Measurements from ENCODE around the gene TP73.

The TP73 gene

DNA sequence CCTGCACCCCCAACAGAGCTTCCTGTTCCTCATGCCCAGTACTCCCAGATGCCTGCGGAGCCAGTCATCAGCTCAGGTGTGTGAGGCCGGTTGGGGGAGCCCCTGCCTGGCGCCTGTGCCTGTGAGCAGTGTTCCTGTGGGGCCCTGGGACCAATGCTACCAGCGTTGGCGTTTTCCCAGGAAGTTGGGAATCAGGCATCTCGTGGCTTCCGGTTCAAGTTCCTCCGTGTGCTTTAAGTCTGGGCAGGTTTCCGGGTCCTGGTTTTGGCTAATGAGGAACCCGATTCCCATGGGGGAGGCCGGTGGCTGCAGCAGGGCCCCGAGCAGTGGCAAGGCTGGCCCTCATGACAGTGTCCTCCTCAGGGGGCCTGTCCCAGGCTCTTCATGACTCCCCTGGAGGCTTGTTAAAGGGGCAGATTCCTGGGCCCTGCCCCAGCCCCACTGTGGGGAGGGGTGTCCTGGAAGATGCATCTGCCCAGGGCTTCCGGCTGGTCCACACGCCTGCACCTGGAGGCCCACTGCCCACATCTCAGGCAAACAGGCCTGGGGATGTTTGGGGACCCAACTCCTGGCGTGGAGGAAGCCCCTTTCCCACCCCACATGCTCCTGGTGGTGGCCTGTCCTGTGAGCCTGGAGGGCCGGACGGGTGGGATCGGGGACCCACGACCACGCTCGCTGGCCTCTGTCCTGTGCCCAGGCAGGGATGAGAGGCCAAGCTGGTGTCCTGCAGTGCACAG is 26.2 kb downstream of the TP73 start:
- no peak for DNase-seq
- intact Hi-C loops (cut with DNase I), result no loop called here

DNA sequence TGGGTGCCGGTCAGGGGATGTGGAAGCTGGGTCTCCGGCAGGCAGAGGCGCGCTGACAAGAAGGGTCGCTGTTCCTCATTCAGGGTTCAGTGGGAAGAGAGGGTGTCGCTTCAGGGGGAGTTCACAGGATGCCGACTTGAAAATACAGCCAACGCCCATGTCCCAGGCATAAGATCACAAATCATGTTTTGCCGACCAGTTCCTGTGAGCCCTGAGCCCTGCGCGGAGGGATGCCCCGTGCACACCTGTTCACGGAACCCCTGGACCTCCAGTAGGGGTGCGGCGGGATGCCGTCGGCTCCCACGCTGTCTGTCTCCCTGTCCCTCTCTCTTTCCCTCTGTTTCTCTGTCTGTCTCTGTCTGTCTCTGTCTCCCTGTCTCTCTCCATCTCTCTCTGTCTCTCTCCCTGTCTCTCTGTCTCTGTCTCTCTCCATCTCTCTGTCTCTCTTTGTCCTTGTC is 26.8 kb downstream of the TP73 start:
- intact Hi-C loops (cut with DNase I), result no loop called here
- no peak for DNase-seq

DNA sequence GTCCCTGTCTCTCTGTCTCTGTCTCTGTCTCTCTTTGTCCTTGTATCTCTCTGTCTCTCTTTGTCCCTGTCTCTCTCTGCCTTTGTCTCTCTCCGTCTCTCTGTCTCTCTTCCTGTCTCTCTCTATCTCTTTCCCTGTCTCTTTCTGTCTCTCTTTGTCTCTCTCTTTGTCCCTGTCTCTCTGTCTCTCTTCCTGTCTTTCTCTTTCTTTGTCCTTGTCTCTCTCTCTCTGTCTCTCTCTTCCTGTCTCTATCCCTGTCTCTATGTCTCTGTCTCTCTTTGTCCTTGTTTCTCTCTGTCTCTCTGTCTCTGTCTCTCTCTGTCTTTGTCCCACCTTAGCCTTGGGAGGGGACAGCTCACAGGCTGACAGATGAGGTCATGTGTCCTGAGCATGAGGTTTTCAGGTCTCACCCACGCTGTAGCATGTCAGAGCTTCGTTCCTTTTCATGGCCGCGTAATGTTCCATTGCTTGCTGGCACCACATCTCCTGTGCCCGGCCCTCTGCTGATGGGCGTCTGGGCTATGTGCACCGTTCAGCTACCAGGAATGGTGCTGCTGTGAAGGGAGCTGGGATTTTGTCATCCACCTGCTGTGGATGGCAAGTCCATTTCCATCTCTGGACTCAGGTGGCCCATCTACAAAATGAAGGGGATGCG is 27.6 kb downstream of the TP73 start:
- no peak for DNase-seq
- intact Hi-C loops (cut with DNase I), result no loop called here

DNA sequence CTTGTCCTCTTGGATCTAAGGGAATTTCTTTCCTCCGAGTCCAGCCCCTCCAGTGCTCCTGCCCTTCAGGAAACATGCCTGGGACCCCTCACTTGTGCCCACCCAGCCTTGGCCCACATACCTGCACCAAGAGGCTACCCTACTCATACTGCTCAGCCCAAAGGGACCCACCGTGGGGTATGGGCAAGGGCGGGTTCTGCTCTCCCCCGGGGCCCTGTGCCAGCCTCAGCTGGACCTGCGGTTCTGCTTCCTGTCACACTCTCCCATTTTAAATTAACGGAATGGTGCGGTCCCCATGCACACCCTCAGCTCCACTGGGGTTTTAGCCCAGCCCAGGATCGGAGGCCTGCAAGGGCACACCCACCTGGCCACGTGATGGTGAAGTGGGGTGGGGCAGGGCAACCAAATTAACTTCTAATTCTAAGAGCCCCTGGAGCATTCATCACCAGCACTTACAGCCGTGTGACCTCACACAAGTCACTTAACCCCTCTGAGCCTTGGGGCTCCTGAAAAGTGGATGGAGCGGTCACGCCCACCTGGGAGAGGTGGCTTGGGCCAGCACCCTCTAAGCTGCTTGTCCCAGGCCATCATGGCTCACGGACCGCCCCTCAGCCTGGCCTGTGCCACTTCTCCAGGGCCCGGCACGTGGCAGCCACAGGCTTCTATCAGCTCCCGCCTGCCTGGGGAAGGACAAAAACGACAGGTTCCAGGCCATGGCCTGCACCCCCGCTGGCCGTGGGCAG is 28.3 kb downstream of the TP73 start:
- no peak for DNase-seq
- intact Hi-C loops (cut with DNase I), result no loop called here

DNA sequence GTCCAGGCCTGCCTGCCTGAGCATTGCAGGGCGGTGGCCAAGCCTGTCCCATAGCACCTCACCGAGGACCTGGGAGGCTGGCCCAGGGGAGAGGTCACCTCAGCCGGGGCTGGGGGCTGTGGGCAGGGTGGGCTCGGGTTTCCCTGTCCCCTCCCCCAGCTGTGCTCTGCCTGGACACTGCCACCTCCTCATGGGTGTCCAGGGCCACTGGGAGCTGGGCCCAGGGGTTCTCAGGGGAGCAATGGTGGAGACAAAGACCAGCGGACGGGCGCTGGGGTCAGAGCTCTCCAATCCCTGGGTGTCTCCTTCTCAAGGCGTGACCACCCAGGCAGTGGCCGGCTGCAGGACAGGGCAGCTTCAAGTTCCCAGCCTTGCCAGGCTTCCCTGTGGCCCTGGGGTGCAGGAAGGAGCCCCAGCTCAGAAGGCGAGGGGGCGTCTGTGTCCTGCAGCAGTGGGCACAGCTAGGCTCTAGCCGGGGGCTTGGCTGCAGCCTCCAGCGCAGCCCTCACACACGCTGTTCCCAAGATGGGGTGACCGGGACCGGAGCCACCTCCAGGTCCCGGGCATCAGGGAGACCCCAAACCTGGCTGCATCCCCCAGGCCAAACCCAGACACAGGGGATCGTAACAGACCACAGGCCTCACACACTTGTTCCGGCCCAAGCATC is 29.0 kb downstream of the TP73 start:
- intact Hi-C loops (cut with DNase I), result no loop called here
- no peak for DNase-seq

DNA sequence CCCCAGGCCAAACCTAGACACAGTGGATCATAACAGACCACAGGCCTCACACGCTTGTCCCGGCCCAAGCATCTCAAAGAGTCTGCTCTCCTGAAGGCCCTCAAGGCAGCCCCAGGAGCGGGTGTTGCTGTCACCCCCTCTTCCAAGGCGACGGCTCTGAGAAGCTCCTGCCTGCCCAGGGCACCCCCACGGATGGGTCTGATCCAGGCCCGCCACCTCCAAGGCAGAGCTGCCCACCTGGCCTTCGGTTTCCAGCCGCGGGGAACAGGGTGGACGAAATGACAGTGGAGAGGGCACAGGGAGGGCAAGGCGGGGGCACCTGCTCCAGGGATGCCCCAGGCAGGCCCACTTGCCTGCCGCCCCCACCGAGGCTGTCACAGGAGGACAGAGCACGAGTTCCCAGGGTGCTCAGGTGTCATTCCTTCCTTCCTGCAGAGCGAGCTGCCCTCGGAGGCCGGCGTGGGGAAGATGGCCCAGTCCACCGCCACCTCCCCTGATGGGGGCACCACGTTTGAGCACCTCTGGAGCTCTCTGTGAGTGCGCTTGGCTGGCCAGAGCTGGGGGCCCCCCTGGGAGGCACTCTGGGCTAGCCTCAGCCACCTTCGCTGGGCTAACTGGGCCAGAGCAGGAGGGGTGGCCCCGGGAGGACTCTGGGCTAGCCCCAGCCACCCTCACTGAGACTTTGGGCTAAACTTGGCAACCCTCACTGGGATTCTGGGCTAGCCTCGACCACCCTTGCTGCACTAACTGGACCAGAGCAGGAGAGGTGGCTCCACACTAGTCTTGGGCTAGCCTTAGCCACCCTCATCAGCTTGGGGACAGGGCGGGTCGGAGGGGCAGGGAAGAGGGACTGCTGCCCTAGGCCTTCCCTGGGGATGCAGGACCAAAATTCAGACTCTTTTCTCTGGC is 29.8 kb downstream of the TP73 start:
- no peak for DNase-seq
- intact Hi-C loops (cut with DNase I), result no loop called here

DNA sequence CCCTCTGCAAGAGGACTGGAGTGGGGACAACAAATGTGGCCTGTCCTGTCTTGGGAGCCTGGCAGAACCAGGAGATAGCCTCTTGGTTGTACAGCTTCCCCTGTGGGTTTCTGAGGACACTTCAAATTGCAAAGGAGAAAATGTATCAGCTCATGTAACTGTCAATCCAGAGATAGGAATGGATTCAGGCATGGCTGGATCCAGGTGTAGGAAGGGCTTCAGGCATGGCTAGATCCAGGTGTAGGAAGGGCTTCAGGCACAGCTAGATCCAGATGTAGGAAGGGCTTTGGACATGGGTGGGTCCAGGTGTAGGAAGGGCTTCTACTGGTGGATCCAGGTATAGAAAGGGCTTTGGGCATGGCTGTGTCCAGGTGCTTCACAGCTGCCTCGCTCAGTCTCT is 30.9 kb downstream of the TP73 start:
- no peak for DNase-seq
- intact Hi-C loops (cut with DNase I), result no loop called here

DNA sequence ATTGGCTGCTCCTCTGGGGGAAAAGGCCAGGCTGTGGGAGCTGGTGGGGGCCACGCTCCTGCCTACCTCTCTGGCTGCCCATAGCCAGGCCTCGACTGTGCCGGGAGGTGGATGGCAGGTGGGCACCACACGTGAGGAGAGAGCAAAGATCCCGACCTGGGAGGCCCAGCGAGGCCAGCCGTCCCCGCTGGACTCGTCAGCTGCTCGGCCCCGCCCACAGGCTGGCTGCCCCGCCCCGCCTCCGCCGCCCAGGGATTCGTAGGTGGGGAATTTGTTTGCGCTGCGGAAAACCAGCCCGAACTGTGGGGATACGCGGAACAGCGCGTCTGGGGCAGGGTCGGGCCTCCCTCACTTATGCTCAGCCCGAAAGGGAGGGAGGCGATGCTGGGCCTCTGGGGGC is 31.7 kb downstream of the TP73 start:
- intact Hi-C loops (cut with DNase I), result no loop called here
- no peak for DNase-seq

DNA sequence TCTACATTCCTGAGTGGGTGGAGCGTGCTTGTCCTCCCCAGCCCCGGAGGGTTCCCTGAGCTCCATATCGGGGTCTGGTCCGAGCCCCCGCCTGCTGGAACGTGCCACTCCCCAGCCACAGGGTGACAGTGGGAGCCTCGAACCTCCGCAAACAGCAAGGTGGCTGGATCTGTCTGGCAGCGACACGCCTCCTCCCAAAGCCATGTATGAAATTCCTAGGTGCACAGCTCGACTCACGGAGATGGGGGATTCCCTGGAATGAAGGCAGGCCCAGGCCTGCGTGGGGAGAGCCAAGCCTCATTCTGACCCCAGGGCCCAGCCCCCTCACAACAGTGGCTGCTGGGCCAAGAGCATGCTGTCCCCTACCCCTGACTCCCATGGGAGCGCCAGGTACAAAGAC is 32.9 kb downstream of the TP73 start:
- DNase-seq, result no peak
- intact Hi-C loops (cut with DNase I), result no loop called here

DNA sequence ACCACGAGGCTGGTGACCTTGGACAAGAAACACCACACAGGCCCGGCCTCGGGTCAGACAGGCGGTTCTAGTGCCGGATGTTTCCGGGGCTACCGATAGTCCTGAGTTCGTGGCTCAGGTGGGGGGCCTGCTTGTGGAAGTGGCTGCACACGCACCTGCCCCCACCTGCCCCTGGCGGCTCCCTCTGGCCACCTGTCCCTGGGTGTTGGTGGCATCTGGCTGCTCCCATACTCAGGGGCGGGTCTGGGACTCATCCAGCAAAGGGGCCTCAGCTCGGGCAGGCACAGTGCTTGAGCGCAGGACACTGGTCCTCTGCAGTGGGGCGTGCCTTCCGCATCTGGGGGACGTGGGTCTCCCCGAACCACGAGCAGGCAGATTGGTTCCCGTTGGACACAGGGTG is 33.6 kb downstream of the TP73 start:
- intact Hi-C loops (cut with DNase I), result no loop called here
- no peak for DNase-seq

DNA sequence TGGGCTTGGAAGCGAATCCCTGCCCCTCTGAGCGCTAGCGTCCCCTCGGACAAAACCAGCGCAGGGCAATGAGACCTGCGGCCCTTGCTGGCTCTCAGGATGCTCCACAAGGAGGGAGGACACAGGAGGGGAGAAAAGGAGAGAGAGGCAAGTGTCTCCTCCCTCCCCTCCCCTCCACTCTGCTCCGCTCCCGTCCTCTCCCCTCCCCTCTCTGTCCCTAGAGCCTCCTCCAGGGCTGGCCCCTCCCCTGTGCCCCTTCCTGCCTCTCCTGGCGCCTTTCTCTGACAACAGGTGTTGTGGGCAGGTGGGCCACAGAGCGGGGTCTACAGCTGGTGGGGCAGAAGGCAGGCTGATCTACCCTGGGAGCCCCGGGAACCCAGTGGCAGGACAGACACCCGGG is 35.2 kb downstream of the TP73 start:
- intact Hi-C loops (cut with DNase I), result no loop called here
- no peak for DNase-seq

DNA sequence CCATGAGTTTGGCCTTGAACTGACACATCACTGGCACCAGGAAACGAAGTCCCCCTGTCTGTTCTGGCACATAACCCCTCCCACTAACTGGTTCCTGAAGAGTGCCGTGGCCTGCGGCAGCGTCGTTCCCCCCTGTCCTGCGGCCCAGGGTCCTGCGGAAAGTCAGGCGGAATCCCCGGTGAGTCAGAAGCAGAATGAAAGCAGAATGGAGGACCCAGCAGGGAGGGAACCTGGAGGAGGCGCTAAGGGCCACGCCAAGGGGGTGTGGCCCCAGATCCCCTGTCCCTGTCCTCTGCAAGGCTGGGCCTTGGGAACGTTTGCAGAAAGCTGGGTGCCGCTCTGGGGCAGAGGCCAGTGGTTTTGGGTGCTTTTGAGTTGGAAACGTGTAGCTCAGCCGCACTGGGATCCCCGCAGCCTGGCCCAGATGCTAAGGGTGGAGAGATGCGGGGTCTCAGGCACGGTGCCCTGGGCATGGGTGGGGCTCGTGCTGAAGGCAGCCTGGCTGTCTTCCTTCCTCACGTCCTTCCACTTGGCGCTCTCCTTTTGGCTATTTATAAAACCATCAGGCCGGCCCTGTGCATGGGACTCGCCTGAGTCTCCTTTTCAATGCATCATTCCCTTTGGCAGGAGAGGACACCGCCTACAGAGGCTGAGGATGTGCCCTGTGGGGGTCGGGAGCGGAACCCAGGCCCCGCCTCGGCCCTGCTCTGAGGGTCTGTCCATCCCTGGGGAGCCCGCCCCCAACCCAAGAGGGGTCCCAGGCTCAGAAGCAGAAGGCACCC is 36.2 kb downstream of the TP73 start:
- no peak for DNase-seq
- intact Hi-C loops (cut with DNase I), result no loop called here

DNA sequence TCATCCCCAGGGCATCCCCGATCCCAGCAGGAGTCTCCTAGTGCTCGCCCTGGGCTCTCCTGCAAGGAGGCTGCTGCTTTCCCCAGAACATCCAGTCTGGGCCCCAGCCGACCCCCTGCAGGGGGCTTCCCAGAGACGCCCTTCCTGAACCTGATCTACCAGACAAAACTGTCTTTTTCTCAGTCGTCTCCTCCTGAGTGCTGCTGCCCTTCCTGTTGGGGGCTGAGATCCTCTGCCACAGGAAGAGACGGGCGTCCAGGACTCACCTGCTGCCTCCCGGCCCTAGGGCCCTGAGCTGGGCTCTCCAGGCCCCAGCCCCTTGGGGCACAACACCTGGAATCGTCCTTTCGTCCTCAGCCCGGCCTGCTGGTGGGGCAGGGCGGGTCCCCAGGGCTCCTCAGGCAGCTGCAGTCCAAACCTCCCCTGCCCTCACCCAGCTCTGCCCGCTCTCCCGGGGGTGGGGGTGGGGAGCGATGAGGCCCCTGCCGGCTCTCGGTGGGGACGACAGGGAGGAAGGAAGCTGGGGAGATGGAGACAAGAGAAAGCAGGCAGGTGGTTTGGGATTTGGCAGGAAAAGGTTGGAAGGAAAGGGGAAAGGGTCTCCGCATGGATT is 36.9 kb downstream of the TP73 start:
- DNase-seq, result no peak
- intact Hi-C loops (cut with DNase I), result no loop called here

DNA sequence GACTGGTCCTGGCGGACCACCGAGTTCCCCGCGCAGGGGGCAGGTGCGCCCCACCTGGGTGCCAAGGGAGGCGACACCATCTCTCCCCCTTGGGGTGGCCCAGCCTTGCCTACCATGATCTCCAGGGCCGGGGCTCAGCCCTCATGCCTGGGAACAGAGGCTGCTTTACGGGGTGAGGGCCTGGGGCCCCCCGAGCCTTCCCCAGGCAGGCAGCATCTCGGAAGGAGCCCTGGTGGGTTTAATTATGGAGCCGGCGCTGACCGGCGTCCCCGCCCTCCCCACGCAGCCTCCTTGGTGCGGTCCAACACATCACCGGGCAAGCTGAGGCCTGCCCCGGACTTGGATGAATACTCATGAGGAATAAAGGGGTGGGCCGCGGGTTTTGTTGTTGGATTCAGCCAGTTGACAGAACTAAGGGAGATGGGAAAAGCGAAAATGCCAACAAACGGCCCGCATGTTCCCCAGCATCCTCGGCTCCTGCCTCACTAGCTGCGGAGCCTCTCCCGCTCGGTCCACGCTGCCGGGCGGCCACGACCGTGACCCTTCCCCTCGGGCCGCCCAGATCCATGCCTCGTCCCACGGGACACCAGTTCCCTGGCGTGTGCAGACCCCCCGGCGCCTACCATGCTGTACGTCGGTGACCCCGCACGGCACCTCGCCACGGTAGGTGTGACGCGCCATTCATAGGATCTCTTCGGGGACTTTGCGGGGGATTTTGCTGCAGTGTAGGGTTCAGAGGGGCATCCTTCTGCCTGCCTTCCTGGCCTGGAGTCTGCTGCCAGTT is 38.2 kb downstream of the TP73 start:
- intact Hi-C loops (cut with DNase I), result no loop called here
- no peak for DNase-seq

DNA sequence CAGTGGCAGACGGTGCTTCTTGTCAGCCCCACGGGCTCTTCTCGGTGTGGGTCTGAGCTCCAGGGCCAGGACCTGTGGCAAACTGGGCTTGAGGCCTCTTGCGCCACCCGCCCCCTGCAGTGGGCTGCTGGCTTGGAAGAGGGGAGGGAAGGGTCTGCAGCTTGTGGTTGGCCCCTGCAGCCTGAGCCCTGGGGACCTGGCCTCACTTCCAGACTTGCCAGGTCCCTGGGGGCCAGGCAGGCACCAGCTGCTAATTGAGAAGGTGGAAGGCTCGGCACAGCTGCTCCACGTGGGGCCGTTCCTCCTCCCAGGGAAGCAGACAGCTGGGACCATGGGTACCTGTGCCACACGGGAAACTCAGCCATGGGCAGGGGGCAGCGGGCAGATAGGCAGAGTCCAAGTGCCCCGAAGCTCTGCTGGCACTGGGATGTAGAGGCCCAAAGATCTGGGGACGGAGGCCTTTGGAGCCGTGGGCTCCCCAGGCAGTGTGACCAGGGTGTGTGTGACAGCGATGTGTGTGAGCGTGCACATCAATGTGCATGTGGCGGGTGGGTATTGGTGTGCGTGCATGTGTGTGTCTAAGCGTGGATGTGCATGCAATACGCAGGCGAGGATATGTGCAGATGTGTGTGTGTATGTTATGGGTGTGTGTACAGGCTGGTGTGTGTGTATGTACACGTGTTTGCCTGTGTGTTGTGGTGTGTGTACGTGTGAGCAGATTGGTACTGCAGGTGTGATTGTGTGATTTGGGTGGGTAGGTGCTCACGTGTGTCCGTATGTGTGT is 39.3 kb downstream of the TP73 start:
- intact Hi-C loops (cut with DNase I), result no loop called here
- no peak for DNase-seq

DNA sequence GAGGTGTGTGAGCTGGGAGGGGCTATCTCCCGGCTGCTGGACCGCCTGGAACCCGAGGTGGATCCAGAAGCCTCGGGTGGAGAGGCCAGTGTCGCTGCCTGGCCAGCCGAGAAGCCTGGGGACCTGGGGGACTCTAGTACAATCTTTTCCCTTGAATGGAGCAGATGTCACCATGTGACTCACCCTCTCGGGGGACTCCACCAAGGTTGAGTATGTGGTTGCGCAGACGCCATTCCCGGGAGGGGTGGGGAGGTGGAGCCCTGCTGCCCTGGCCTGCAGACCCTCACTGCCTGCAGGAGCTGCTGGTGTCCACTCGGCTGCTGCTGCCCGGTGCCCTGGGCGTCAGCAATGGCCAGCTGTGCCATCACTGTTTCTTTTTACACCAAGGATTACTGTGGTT is 40.3 kb downstream of the TP73 start:
- intact Hi-C loops (cut with DNase I), result no loop called here
- no peak for DNase-seq
